Pulmonary artery endothelial cell (primary cell): Measurements from ENCODE around the gene LRRC10. TPM values are rescaled to one million over a fixed set of nuclear protein-coding genes. Genes with fewer than 3 reads are reported as not detected.

Experiments
- DNase-seq: peaks from one replicate; pipeline ENCODE4 v3.0.0-alpha.2; 2011; ENCODE audit warnings: low read depth, low spot score
- total RNA-seq: library from RNA; depleted of rRNA; stranded (reverse); fragments of >200 nt; gene quantifications from 2 replicates; pipeline ENCODE4 v1.2.3, GENCODE V29; 2014

The LRRC10 gene, protein sequence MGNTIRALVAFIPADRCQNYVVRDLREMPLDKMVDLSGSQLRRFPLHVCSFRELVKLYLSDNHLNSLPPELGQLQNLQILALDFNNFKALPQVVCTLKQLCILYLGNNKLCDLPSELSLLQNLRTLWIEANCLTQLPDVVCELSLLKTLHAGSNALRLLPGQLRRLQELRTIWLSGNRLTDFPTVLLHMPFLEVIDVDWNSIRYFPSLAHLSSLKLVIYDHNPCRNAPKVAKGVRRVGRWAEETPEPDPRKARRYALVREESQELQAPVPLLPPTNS
- not detected in 2 replicates for total RNA-seq

DNA sequence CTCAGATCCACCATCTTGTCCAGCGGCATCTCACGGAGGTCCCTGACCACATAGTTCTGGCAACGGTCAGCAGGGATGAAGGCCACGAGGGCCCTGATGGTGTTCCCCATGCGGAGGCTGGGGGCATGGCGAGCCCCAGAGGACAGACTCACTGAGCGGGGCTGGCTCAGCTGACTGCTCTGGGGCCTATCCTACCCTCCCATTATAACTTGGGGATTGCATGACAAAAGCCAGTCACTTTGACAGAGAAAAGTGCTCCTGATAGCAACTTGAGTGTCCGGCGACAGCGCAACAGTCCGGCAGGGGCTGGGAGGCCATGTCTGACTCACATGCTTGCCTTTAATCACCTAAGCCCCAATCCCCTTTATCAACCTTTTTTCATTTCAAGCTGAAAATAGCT is at the start of gene LRRC10:
TSS of gene LRRC10 (minus strand) at position 179 of the 400 bp plus-strand sequence. CDS start at position 110, 69 bp downstream.
- DNase-seq = no peak

GRCh38 chr12:69660164-69660863 is 49.6 kb upstream of the LRRC10 start:
- no peak for DNase-seq

GRCh38 chr12:69658203-69658602 is 47.5 kb upstream of the LRRC10 start:
- no peak for DNase-seq

GRCh38 chr12:69657376-69658137 is 46.9 kb upstream of the LRRC10 start:
- no peak for DNase-seq

DNA sequence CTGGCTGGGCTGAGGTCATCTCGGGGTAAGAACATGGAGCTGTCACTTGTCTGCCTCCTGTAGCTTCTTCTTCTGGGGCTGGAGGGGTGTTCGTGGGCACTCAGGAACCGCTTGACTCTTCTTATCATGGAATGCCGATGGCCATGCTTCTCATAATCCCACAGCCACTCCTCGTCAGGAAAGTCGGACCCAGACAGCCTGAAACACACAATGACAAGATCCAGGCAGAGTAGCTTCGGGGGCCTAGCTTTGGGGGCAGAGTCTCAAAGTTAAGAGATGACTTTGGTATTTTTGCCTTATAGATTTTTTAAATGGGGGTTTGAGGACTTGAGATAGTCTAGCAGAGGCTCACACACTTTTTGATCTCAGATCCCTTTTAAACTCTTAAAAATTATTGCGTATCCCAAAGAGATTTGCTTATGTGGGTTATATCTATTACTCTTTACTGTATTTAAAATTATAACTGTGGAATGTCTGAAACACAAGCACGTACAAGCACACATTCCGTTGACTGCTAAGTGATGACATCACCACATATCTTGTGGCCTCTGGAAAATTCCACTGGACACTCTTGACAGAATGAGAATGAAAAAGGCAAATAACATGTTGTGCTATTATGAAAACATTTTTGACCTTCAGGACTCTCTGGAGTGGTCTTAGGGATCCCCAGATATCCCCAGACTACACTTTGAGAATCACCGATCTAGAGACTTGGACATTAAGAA is 45.1 kb upstream of the LRRC10 start:
- peak; percentile 17 for DNase-seq

GRCh38 chr12:69653703-69654102 is 43.0 kb upstream of the LRRC10 start:
- DNase-seq = no peak

DNA sequence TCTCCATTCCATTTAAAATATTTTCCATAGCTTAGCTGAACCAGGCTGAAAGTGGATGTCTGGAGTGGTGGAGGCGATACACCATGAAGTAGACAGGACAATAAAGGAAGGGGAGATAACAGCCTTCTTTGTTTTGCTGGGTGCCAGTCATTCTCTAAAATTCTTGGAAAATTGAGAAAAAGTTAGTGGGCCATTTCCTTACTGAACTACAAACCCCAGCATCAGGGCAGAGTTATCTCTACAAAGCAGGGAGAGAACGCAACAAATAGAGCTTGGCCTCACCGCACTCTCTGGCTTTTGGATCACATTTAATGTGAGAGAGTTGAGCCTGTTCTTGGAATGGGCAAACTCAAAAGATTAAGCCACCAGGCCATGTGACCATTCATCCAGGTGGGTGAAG is 41.2 kb upstream of the LRRC10 start:
- DNase-seq = no peak

DNA sequence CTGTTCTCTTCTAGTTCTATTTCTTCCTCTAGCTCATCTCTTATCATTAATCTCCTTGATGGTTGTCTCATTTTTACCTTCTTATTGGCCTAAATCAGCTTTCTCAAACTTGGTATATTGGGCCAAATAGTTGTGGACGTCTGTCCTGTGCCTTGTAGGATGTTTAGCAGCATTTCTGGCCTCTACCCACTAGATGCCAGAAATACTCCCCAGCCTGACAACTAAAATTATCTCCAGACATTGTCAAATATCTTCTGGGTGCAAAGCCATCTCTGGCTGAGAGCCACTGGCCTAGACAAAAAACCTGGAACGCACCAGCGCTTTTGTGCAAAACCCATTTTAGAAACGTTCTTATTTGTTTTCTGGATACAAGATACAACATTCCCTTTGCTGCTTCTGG is 38.8 kb upstream of the LRRC10 start:
- no peak for DNase-seq

GRCh38 chr12:69648476-69648875 is 37.8 kb upstream of the LRRC10 start:
- no peak for DNase-seq

DNA sequence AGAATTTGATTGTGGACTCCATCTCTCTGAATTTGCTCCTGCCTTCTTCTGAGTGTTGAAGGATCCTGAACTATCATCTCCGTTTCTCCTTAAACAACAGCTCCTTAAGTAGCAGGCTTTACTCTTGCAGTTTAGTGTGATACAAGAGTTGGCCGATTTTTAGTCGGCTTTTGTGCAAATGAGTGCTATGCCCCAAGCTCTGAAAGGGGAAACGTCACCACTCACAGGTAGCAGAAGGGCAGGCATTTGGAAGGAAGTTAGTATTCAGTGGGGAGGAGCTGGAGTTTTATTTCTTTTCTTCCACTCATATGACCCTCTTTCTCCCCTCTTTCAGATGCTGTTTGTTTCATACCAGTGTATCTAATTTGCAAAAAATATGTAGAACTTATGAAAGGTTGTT is 36.5 kb upstream of the LRRC10 start:
- DNase-seq = no peak

- no peak for DNase-seq
Measured at GRCh38 chr12:69645031-69645430, 34.3 kb upstream of the LRRC10 start.

- DNase-seq = no peak
Measured at GRCh38 chr12:69644511-69644910, 33.8 kb upstream of the LRRC10 start.

DNA sequence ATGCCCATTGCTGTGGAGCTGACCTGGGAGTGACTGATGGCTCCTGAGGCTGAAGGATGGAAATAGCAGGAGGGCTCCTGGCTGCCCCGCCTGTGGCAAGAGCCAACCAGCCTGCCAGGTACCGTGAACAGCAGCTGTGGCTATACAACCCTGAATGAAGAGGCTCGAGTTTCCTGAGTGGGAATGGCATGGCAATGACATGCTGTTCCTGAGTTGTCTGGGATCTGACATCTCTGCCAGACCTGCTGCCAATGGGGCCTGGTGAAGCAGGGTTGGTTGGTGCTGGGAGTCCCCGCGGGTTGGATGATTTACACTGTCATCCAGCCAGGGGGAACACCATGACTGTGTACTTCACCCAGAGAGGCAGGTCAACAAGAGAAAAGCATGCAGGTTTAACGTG is 31.8 kb upstream of the LRRC10 start:
- no peak for DNase-seq

DNA sequence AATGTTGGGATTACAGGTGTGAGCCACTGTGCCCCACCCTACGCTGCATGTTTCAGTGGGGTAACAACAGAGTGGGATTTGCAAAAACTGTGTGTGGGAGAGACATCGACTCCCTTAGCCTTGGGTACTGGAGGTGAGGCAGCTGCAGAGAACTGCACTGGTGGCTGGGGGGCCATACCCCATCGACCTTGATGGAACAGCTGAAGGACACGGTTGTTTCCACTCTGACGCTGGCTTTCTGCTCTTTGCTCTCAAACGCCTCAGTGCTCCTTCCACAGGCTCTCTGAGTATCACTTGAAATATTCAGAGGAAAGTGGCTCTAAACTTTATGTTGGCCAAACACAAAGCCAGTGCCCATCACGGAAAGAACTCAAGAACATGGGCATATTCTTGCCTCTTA is 30.8 kb upstream of the LRRC10 start:
- DNase-seq = no peak

GRCh38 chr12:69639400-69640016 is 28.8 kb upstream of the LRRC10 start:
- DNase-seq = peak; percentile 32

- DNase-seq = no peak
Measured at GRCh38 chr12:69633061-69633460, 22.4 kb upstream of the LRRC10 start.

- no peak for DNase-seq
Measured at GRCh38 chr12:69630191-69630590, 19.5 kb upstream of the LRRC10 start.

DNA sequence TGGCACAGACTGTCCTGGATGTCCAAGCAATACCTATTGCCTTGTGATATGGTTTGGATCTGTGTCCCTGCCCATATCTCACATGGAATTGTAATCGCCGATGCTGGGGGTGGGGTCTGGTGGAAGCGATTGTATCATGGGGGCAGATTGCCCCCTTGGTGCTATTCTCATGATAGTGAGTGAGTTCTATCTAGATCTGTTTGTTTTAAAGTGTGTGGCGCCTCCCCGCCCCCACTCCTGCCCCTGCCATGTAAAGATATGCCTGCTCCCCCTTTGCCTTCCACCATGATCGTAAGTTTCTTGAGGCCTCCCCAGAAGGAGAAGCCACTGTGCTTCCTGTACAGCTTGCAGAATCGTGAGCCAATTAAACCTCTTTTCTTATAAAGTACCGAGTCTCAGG is 16.8 kb upstream of the LRRC10 start:
- DNase-seq = no peak

DNA sequence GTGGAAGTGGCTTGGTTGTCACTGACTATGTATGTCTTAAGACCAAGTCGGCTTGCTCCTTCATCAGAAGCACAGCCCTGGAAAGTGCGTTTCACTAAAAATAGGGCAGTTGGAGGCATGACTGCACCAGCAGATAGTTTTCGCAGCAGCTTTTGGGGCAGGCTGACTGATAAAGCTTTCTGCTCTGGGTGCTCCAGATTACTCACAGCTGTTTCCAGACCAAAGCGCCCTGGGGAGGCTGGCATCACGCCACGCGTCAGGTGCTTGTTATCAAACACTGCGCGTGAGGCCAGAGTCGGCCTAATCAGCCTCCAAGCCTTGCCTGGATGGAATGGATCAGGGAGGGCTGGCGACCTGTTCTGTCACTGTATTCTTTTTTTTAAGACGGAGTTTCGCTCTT is 13.3 kb upstream of the LRRC10 start:
- DNase-seq = no peak

DNA sequence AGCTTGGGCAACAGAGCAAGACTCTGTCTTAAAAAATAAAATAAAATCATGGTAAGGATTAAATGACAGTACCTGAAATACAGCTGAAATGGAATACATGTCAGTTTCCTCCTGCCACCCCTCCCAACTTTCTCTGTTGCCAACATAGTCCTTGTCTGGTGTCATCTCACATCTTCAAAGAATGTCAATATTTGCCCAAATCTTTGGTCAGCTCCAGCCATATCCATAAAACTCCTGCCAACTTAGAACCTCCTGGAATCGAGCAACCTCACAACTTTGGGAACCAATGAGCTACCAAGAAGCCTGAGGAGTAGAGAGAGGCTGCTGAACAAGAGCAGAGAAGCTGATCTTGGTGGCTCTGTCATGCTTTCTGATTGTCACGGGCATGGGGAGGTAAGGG is 10.8 kb upstream of the LRRC10 start:
- no peak for DNase-seq

- DNase-seq = no peak
Measured at GRCh38 chr12:69620921-69621320, 10.2 kb upstream of the LRRC10 start.
